GM10248 (cell line): ENCODE results near the gene NUMA1.

ENCODE experiments used
- CTCF ChIA-PET: fragments of 300-600 bp; sonication (Branson Sonifier 250); formaldehyde crosslinking; extraction: SDS; loops from one replicate; lab custom pipeline; 2021; ENCODE audit warnings: antibody characterized with exemption; lab: Yijun Ruan, JAX
- POLR2A ChIA-PET: fragments of 350-650 bp; sonication (Branson Sonifier 250); formaldehyde crosslinking; extraction: SDS; loops from one replicate; lab custom pipeline; 2020; ENCODE audit warnings: antibody characterized with exemption; lab: Yijun Ruan, JAX
- DNase-seq: peaks from one replicate; pipeline ENCODE4 v3.0.0; 2012; ENCODE audit errors: extremely low spot score
- CTCF ChIP-seq: IDR thresholded peaks from 2 replicates; pipeline ENCODE4 v1.5.1; 2012; ENCODE audit warnings: mild to moderate bottlenecking, low read depth; ENCODE audit errors: extremely low read depth, missing control alignments, control extremely low read depth

Gene NUMA1

GRCh38 chr11:72007089-72007476, 73.3 kb downstream of the NUMA1 start:
- ChIA-PET CTCF (interaction anchor here (1.2 to 6.8 kb wide), 5 partner anchors 9 to 427 kb away, joined by 3 to 31 read pairs (median 4); partner anchors contain the start of genes CLPB and IL18BP), POLR2A (no interaction called here)
- DNase-seq = no peak
- no peak for TF ChIP-seq CTCF

DNA sequence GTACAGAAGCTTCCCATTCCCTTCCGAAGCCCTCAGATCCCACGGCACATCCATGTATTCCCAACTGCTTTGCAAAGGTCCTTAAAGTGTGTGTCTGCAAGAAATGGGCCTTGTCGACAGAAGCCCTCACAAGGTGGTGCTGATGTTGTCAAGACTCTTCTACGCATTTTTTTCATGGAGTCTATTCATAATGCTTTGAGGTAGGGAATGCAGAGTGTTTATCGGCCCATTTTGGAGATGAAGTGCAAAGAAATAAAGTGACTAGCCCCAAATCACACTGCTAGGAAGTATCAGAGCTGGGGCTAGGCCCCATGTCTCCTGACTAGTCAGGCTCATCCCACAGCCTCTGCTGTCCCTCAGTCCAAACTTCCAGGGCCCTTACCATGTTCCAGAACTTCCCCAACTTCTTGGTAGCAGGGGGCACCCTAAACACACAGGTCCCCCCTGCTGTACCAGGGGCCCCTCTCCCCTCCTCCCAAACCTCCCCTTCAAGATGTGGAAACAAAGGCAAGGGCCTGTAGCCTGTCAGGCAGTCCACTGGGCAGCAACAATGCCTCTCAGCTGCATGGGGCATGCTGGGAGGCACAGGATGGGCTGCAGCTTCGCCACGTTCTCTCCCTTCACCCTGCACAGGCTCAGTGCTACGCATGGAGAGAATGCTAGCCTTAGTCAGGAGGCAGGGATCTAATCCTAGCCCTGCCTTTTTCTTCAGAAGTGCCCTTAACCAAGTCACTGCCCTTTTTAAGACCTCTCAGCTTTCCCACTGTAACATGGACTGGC, 73.8 kb downstream of the NUMA1 start:
- POLR2A ChIA-PET = interaction anchor here (1.6 kb wide), 1 partner anchor 8 kb away, joined by 6 read pairs; no protein-coding TSS in a partner anchor
- CTCF ChIA-PET = interaction anchor here (0.8 to 6.8 kb wide), 7 partner anchors 8 to 427 kb away, joined by 4 to 31 read pairs (median 6); partner anchors contain the start of genes CLPB and IL18BP
- DNase-seq = no peak
- no peak for TF ChIP-seq CTCF

DNA sequence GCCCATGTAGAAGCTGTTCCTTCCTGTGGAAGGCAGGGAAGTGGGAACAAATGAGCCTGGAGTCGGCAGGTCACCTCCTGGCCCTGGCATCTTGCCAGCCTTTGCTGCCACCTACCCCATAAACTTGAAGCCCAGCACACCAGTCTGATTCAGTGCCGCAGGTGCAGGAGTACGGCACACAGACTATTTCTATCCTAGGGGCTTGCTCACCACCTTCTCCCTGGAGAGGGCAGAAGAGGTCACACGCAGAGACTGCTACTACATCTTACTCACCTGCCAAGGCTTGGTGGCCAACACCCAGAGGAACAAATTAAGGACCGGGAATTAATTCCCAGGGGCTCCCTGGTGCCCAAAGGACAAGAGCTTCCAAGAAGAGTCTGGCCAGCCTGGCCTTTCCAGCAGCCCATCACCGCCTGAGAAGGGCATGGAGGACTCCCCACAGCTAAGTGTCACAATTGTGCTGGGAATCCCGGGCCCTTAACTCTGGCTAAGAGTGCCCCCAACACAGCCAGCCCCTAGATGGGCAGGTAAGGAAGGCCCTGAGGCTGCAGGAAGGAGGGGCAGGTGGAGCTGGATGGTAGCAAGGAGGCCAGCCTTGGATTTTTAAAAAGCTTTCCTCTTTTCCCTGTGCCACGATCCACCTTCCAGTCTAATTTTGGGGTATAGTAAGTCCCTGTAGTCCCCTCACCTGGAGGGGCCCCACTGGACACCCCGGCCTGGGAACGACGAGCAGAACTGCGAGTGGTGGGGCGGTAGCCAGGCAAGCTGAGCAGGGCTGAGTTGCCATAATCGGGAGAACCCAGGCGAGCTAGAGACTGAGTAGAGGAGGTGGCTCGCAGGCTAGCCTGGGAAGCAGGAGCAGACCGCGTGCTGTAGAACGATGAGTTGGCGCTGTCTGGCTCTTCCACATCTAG, 74.7 kb downstream of the NUMA1 start:
- ChIA-PET POLR2A (interaction anchor here (0.7 to 1.6 kb wide), 3 partner anchors 9 to 20 kb away, joined by 4 to 6 read pairs (median 6); no protein-coding TSS in a partner anchor), CTCF (interaction anchor here (0.8 to 6.8 kb wide), 5 partner anchors 7 to 86 kb away, joined by 4 to 31 read pairs (median 6); no protein-coding TSS in a partner anchor)
- DNase-seq = no peak
- no peak for TF ChIP-seq CTCF

DNA sequence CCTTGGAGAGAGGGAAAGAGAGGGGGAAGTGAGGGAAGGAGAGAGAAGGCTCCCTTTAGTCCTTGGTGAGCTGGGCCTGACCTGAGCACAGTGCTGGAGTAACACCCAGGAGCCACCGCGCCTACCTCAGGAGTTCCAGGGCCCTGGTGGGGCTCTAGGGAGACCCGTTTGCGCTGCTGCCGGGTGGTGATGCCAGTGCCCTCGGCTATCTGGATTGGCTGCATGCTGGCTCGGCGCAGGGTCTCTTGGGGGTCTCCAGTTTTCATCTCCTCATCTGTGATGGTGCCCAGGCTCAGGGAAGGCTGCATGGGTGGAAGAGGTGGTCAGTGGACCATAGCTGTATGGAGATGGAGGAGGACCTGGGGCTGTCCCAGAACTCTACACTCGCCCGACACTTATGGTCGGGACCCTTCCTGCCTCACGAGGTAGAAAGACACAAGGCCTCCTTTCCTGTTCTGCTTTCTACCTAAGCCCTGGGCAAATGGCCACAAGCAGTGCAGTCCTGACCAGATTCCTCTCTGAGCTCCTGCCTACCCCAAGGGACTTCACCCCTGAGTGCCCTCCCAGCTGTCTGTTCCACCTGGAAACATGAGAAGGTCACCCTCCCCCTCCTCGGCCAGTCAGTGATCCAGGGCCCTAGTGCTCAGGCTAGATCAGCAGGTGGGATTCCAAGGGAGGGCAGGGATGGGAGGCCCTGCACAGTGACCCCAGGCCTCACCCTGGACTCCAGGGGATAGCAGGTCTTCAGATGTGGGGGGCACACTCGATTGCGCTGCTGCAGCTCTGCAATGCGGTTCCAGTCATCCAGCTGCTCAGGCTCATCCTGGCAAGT, 75.6 kb downstream of the NUMA1 start:
- no peak for DNase-seq
- no peak for TF ChIP-seq CTCF
- POLR2A ChIA-PET = interaction anchor here (1.2 kb wide), 1 partner anchor 21 kb away, joined by 6 read pairs; no protein-coding TSS in a partner anchor
- CTCF ChIA-PET = interaction anchor here (1.4 to 6.8 kb wide), 5 partner anchors 8 to 86 kb away, joined by 4 to 31 read pairs (median 7); no protein-coding TSS in a partner anchor

DNA sequence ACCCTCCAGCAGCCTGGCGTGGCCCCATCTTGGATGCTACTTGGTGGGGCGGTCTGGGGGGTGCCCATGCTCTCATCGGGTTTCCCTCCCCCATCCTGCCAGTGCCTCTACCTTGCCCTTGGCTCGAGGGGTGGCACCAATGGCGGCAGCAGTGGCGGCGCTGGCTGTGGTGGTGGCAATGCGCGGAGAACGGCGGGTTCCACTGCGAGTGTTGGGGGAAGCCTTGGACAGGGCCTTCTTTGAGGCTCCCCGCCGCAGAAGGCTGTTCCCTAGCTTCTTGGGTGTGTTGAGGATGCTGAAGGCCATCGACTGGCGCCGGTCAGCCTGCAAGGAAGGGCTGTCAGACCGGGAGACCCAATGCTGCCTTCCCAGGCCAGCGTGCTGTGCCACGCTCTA, 76.6 kb downstream of the NUMA1 start:
- CTCF ChIA-PET = interaction anchor here (1.4 to 6.8 kb wide), 3 partner anchors 9 to 27 kb away, joined by 4 to 31 read pairs (median 8); no protein-coding TSS in a partner anchor
- POLR2A ChIA-PET = no interaction called here
- no peak for TF ChIP-seq CTCF

More for the DNA sequence above, 76.6 kb downstream of the NUMA1 start:
- DNase-seq = no peak
